Medulla oblongata (tissue), 1 donor: ENCODE measurements around the gene MYO16.
"Not testable (repeated sequence)": the region's sequence is repeated elsewhere in the genome, so short reads cannot be mapped to it uniquely, and the experiment has no call there.

ENCODE experiments used
- DNase-seq: peaks from one replicate; pipeline ENCODE4 v3.0.0-alpha.2; 2015; ENCODE audit errors: extremely low spot score

The MYO16 gene

GRCh38 chr13:108895220-108895704 lies 265.9 kb downstream of the MYO16 start:
- DNase-seq: peak; percentile 70

GRCh38 chr13:108897955-108898354 lies 268.5 kb downstream of the MYO16 start:
- DNase-seq: no peak

GRCh38 chr13:108902405-108903155 lies 273.2 kb downstream of the MYO16 start:
- no peak for DNase-seq

- DNase-seq: no peak
Measured at GRCh38 chr13:108903613-108904012, 274.2 kb downstream of the MYO16 start.

- DNase-seq: no peak
Measured at GRCh38 chr13:108911807-108912206, 282.4 kb downstream of the MYO16 start.

GRCh38 chr13:108913731-108914130 lies 284.3 kb downstream of the MYO16 start:
- DNase-seq: not testable (repeated sequence)

GRCh38 chr13:108915095-108915633 lies 285.8 kb downstream of the MYO16 start:
- DNase-seq: peak; percentile 45

GRCh38 chr13:108915634-108916512 lies 286.5 kb downstream of the MYO16 start:
- peak; percentile 89 for DNase-seq

- DNase-seq: no peak
Measured at GRCh38 chr13:108917581-108917980, 288.2 kb downstream of the MYO16 start.

- DNase-seq: no peak
Measured at GRCh38 chr13:108919036-108919907, 289.9 kb downstream of the MYO16 start.

GRCh38 chr13:108920137-108920536 lies 290.7 kb downstream of the MYO16 start:
- DNase-seq: no peak

GRCh38 chr13:108921238-108921637 lies 291.8 kb downstream of the MYO16 start:
- no peak for DNase-seq

GRCh38 chr13:108922108-108922507 lies 292.7 kb downstream of the MYO16 start:
- DNase-seq: no peak

- no peak for DNase-seq
Measured at GRCh38 chr13:108923386-108924047, 294.1 kb downstream of the MYO16 start.

GRCh38 chr13:108924134-108924533 lies 294.7 kb downstream of the MYO16 start:
- no peak for DNase-seq

- no peak for DNase-seq
Measured at GRCh38 chr13:108924541-108924940, 295.1 kb downstream of the MYO16 start.

GRCh38 chr13:108925070-108925469 lies 295.7 kb downstream of the MYO16 start:
- DNase-seq: peak; percentile 36

GRCh38 chr13:108926862-108927261 lies 297.5 kb downstream of the MYO16 start:
- DNase-seq: no peak

- no peak for DNase-seq
Measured at GRCh38 chr13:108927615-108928014, 298.2 kb downstream of the MYO16 start.

GRCh38 chr13:108929532-108930206 lies 300.3 kb downstream of the MYO16 start:
- no peak for DNase-seq
